B cell (primary cell): ENCODE measurements around the gene C1orf87. TPM values are rescaled to one million over a fixed set of nuclear protein-coding genes. Genes with fewer than 3 reads are reported as not detected.

Source experiments
- ATAC-seq: fragments of 200-7000 bp; cut with Tn5 transposase; one replicate; pipeline ENCODE4 v1.10.0; 2021; ENCODE audit warnings: low read depth, mild to moderate bottlenecking, moderate number of reproducible peaks, moderate library complexity
- CTCF ChIA-PET: fragments of 350-600 bp; sonication (Branson Sonifier 250); formaldehyde crosslinking; loops from one replicate; lab custom pipeline; 2021; ENCODE audit warnings: antibody characterized with exemption, inconsistent platforms; lab: Charles Lee
- POLR2A ChIA-PET: fragments of 350-600 bp; sonication (Branson Sonifier 250); formaldehyde crosslinking; loops from one replicate; lab custom pipeline; 2021; ENCODE audit warnings: antibody characterized with exemption; lab: Charles Lee
- DNase-seq: peaks from one replicate; pipeline ENCODE4 v3.0.0; 2013
- H2AFZ ChIP-seq: 2 replicates; pipeline ENCODE4 v1.6.1; 2012; ENCODE audit warnings: mild to moderate bottlenecking, low read depth, low read length; ENCODE audit not compliant: insufficient read depth, poor library complexity, severe bottlenecking
- H3K27ac ChIP-seq, 2 donors: 1 replicate in 1 of 2; 2 replicates in 1 of 2; pipeline ENCODE4 v1.5.1; 2012 to 2013; ENCODE audit warnings: low read length in 2 of 2, mild to moderate bottlenecking in 2 of 2, moderate library complexity in 1 of 2
- H3K27me3 ChIP-seq, 4 experiments: fragments of 200-600 bp in 1 of 4; sonication (generic) in 1 of 4; replicated peaks in 1 of 4; 1 replicate in 2 of 4; 2 replicates in 2 of 4; pipeline versions ENCODE4 v1.6.1 to v1.7.0; 2013 to 2016; ENCODE audit warnings: low read length in 3 of 4, mild to moderate bottlenecking in 2 of 4, mixed read lengths in 1 of 4, moderate library complexity in 1 of 4; ENCODE audit not compliant: insufficient read depth in 4 of 4, control insufficient read depth in 3 of 4; ENCODE audit errors: control extremely low read depth in 1 of 4
- H3K36me3 ChIP-seq, 2 experiments: replicated peaks in 1 of 2; 1 replicate in 1 of 2; 2 replicates in 1 of 2; pipeline versions ENCODE4 v1.6.1 to v1.7.1; 2013; ENCODE audit warnings: low read length in 1 of 2; ENCODE audit not compliant: insufficient read depth in 2 of 2, control insufficient read depth in 1 of 2; ENCODE audit errors: control extremely low read depth in 1 of 2, extremely low read depth in 1 of 2
- H3K4me1 ChIP-seq, 2 donors: fragments of 200-600 bp in 1 of 2; sonication (generic) in 1 of 2; 1 replicate in 1 of 2; 2 replicates in 1 of 2; pipeline versions ENCODE4 v1.5.1 to v1.6.1; 2013 to 2017; ENCODE audit warnings: low read length in 2 of 2; ENCODE audit not compliant: control insufficient read depth in 2 of 2, insufficient read depth in 2 of 2
- H3K4me2 ChIP-seq: replicated peaks from 2 replicates; pipeline ENCODE3; 2012; ENCODE audit warnings: mild to moderate bottlenecking, low read depth, low read length; ENCODE audit not compliant: poor library complexity, severe bottlenecking
- H3K4me3 ChIP-seq, 5 experiments: fragments of 200-600 bp in 1 of 5; sonication (generic) in 1 of 5; 1 replicate in 3 of 5; 2 replicates in 2 of 5; pipeline versions ENCODE4 v1.5.1 to v1.7.0; 2011 to 2016; ENCODE audit warnings: low read length in 4 of 5, mild to moderate bottlenecking in 4 of 5, low read depth in 2 of 5, control low read depth in 1 of 5, moderate library complexity in 1 of 5; ENCODE audit not compliant: insufficient read depth in 1 of 5; ENCODE audit errors: control extremely low read depth in 1 of 5, extremely low read depth in 1 of 5
- H3K79me2 ChIP-seq: fragments of 200-600 bp; sonication (generic); one replicate; pipeline ENCODE4 v1.6.0; 2016; ENCODE audit warnings: low read length; ENCODE audit not compliant: control insufficient read depth, insufficient read depth
- H3K9ac ChIP-seq: fragments of 200-600 bp; sonication (generic); 2 replicates; pipeline ENCODE4 v1.6.1; 2017; ENCODE audit warnings: mild to moderate bottlenecking, low read length, moderate library complexity
- H3K9me3 ChIP-seq, 3 donors: one replicate each; pipeline versions ENCODE4 v1.6.1 to v1.7.1; 2013; ENCODE audit warnings: low read length in 2 of 3; ENCODE audit not compliant: control insufficient read depth in 2 of 3, insufficient read depth in 1 of 3; ENCODE audit errors: control extremely low read depth in 1 of 3
- H4K20me1 ChIP-seq: 2 replicates; pipeline ENCODE4 v1.6.0; 2012; ENCODE audit warnings: mild to moderate bottlenecking, low read length; ENCODE audit not compliant: insufficient read depth, control insufficient read depth, poor library complexity, severe bottlenecking
- H3K27ac Mint-ChIP-seq: one replicate; pipeline ENCODE4 v1.8.0; 2021; ENCODE audit warnings: mixed read lengths
- H3K27me3 Mint-ChIP-seq: one replicate; pipeline ENCODE4 v1.8.0; 2021; ENCODE audit warnings: mixed read lengths
- H3K4me1 Mint-ChIP-seq: one replicate; pipeline ENCODE4 v1.8.0; 2021; ENCODE audit warnings: mixed read lengths
- H3K4me3 Mint-ChIP-seq: one replicate; pipeline ENCODE4 v1.8.0; 2021; ENCODE audit warnings: mixed read lengths
- H3K9me3 Mint-ChIP-seq: one replicate; pipeline ENCODE4 v1.8.0; 2022; ENCODE audit warnings: mixed read lengths; ENCODE audit not compliant: insufficient read depth
- EZH2 ChIP-seq: IDR thresholded peaks from 2 replicates; pipeline ENCODE4 v1.6.1; 2012; ENCODE audit warnings: borderline replicate concordance, low read depth, mild to moderate bottlenecking, moderate library complexity, low read length; ENCODE audit not compliant: insufficient read depth, poor library complexity, severe bottlenecking
- WGBS: methylation state at CpG from one replicate; pipeline ENCODE4 v1.1.5; 2013; ENCODE audit warnings: missing lambda C conversion rate; ENCODE audit not compliant: insufficient coverage; 5-methylcytosine and 5-hydroxymethylcytosine counted together
- intact Hi-C: fragments of 100-400 bp; cut with micrococcal nuclease; formaldehyde crosslinking; loops from one replicate; pipeline ENCODE4 v1.10.0; 2022
- polyA plus RNA-seq: library from polyadenylated mRNA; depleted of rRNA; stranded (reverse); fragments of >200 nt; gene quantifications from 2 replicates; pipeline ENCODE4 v1.2.3, GENCODE V29; 2012
- total RNA-seq, 2 donors: library from RNA; stranded (reverse); fragments of 120-200 nt in 1 of 2; gene quantifications; 1 replicate in 1 of 2; 2 replicates in 1 of 2; pipeline versions ENCODE4 v1.2.3 to v1.2.4, GENCODE V29; 2013 to 2022
- TF ChIP-seq, protein P1 (sequence below): fragments of 200-600 bp; IDR thresholded peaks from one replicate; pipeline ENCODE4 v1.8.0; 2022; ENCODE audit warnings: antibody characterized with exemption, mild to moderate bottlenecking

The C1orf87 gene
- total and polyA plus RNA-seq, 2 donors (not counting 1 experiment from before 2014, with no cell fraction given) = not detected

- Mint-ChIP-seq H3K4me3 (no peak overlapping the region), H3K27me3 (peaks cover 8% of the 10 kb centered on the region), H3K4me1 (peaks cover 5% of the 10 kb centered on the region), H3K27ac (no peak overlapping the region), H3K9me3 (no peaks in the 10 kb centered on the region)
- H3K4me3 ChIP-seq = no peak overlapping the region
- H3K27me3 ChIP-seq = no peaks in the 10 kb centered on the region
- H3K9ac ChIP-seq = no peak overlapping the region
- TF ChIP-seq EZH2 = no peak
- TF ChIP-seq, protein P1, sequence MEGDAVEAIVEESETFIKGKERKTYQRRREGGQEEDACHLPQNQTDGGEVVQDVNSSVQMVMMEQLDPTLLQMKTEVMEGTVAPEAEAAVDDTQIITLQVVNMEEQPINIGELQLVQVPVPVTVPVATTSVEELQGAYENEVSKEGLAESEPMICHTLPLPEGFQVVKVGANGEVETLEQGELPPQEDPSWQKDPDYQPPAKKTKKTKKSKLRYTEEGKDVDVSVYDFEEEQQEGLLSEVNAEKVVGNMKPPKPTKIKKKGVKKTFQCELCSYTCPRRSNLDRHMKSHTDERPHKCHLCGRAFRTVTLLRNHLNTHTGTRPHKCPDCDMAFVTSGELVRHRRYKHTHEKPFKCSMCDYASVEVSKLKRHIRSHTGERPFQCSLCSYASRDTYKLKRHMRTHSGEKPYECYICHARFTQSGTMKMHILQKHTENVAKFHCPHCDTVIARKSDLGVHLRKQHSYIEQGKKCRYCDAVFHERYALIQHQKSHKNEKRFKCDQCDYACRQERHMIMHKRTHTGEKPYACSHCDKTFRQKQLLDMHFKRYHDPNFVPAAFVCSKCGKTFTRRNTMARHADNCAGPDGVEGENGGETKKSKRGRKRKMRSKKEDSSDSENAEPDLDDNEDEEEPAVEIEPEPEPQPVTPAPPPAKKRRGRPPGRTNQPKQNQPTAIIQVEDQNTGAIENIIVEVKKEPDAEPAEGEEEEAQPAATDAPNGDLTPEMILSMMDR = no peak
- H3K4me1 ChIP-seq = peaks cover 3 to 5% of the 10 kb centered on the region in 2 donors
- ATAC-seq (no peak), DNase-seq (no peak)
- H3K27ac ChIP-seq = no peak overlapping the region
- ChIA-PET POLR2A (no interaction called here), CTCF (interaction anchor here (5.0 kb wide), 1 partner anchor 10 kb away, joined by 36 read pairs; no protein-coding TSS in a partner anchor)
- no peak overlapping the region for H3K4me2 ChIP-seq
- no peaks in the 10 kb centered on the region for H3K9me3 ChIP-seq
- no peaks in the 10 kb centered on the region for H3K79me2 ChIP-seq
- WGBS = 89% methylated on average over 3 of the region's 3 CpGs
- H2AFZ ChIP-seq = no peak overlapping the region
- no peaks in the 10 kb centered on the region for H4K20me1 ChIP-seq
- H3K36me3 ChIP-seq = no peaks in the 10 kb centered on the region
- intact Hi-C loops = no loop called here
Observed at GRCh38 chr1:59967780-59968179, 105.8 kb downstream of the C1orf87 start.

DNA sequence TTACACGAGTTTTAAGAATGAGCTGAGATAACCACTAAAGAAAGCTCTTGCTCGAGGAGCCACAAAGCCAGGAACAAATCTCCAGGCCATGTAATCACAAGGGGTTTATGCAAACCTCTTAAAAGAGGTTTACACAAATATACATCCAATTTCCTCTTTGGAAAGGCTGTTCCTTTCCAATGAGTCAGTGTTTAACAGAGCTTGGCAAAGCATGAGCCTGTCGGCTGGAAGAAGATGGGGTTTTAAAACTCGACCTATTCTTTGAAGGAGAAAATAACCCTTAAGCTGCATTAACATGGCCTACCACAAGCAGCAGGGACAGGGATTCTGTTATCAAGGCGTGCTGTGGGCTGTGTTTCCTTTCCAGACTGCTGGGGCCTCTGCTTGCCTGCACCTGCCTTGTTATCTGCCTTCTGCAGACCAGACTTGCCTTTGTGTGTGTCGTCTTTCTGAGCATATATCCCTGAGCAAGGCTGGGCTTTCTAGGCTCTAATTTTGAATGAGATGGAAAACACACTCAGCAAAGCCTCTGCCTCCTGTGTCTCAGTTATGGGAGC is 106.4 kb downstream of the C1orf87 start:
- H3K27me3 ChIP-seq = no peaks in the 10 kb centered on the region
- intact Hi-C loops = no loop called here
- no peak for DNase-seq
- TF ChIP-seq EZH2 = no peak
- TF ChIP-seq, protein P1 = no peak
- no peaks in the 10 kb centered on the region for H3K9me3 ChIP-seq
- H3K4me3 ChIP-seq = no peak overlapping the region
- POLR2A ChIA-PET = no interaction called here
- H3K9me3 Mint-ChIP-seq = no peaks in the 10 kb centered on the region
- no peak overlapping the region for H3K27ac ChIP-seq
- H3K27ac Mint-ChIP-seq = no peak overlapping the region
- CTCF ChIA-PET = interaction anchor here (1.5 to 5.0 kb wide), 2 partner anchors 11 to 17 kb away, joined by 5 to 36 read pairs; no protein-coding TSS in a partner anchor
- no peak overlapping the region for H2AFZ ChIP-seq
- 23% methylated on average over 5 of the region's 6 CpGs for WGBS
- H3K36me3 ChIP-seq = no peaks in the 10 kb centered on the region
- no peaks in the 10 kb centered on the region for H3K79me2 ChIP-seq
- H3K9ac ChIP-seq = no peak overlapping the region
- ATAC-seq = no peak
- H3K4me1 Mint-ChIP-seq = peaks cover 5% of the 10 kb centered on the region
- peaks cover 3 to 5% of the 10 kb centered on the region in 2 donors for H3K4me1 ChIP-seq
- no peak overlapping the region for H3K4me2 ChIP-seq
- H4K20me1 ChIP-seq = no peaks in the 10 kb centered on the region
- H3K4me3 Mint-ChIP-seq = no peak overlapping the region
- peaks cover 5% of the 10 kb centered on the region for H3K27me3 Mint-ChIP-seq
